Endodermal cell (in vitro differentiated cells): ENCODE measurements around the gene UQCR11. TPM values are rescaled to one million over a fixed set of nuclear protein-coding genes. Genes with fewer than 3 reads are reported as not detected.

Experiments
- DNase-seq: peaks from one replicate; pipeline ENCODE4 v3.0.0-alpha.2; 2017
- H3K27ac ChIP-seq: 2 replicates; pipeline ENCODE4 v1.5.1; 2013; ENCODE audit warnings: mild to moderate bottlenecking, low read depth, low read length, moderate library complexity
- H3K27me3 ChIP-seq: 2 replicates; pipeline ENCODE4 v1.6.1; 2013; ENCODE audit warnings: mild to moderate bottlenecking, low read length, moderate library complexity; ENCODE audit not compliant: insufficient read depth, control insufficient read depth, poor library complexity, severe bottlenecking
- H3K36me3 ChIP-seq: 2 replicates; pipeline ENCODE4 v1.7.0; 2013; ENCODE audit warnings: mild to moderate bottlenecking, low read length, moderate library complexity; ENCODE audit not compliant: control insufficient read depth, insufficient read depth
- H3K4me1 ChIP-seq: one replicate; pipeline ENCODE4 v1.7.0; 2013; ENCODE audit warnings: low read length; ENCODE audit not compliant: control insufficient read depth, insufficient read depth
- H3K4me3 ChIP-seq: 2 replicates; pipeline ENCODE4 v1.5.1; 2013; ENCODE audit warnings: mild to moderate bottlenecking, low read length, moderate library complexity
- H3K9ac ChIP-seq: 2 replicates; pipeline ENCODE4 v1.6.1; 2013; ENCODE audit warnings: mild to moderate bottlenecking, low read length, moderate library complexity; ENCODE audit not compliant: poor library complexity, severe bottlenecking; ENCODE audit errors: extremely low read depth
- H3K9me3 ChIP-seq: 2 replicates; pipeline ENCODE4 v1.6.1; 2013; ENCODE audit warnings: mild to moderate bottlenecking, low read length, moderate library complexity; ENCODE audit not compliant: control insufficient read depth
- H3K27ac Mint-ChIP-seq: 2 replicates; pipeline ENCODE4 v1.8.0; 2020; ENCODE audit warnings: mixed read lengths
- H3K27me3 Mint-ChIP-seq: 2 replicates; pipeline ENCODE4 v1.8.0; 2021; ENCODE audit warnings: mild to moderate bottlenecking, mixed read lengths; ENCODE audit not compliant: insufficient read depth
- H3K36me3 Mint-ChIP-seq: 2 replicates; pipeline ENCODE4 v1.8.0; 2020; ENCODE audit warnings: low read depth, mixed read lengths
- H3K4me1 Mint-ChIP-seq: 2 replicates; pipeline ENCODE4 v1.8.0; 2020; ENCODE audit warnings: mixed read lengths
- H3K4me3 Mint-ChIP-seq: 2 replicates; pipeline ENCODE4 v1.8.0; 2020; ENCODE audit warnings: mild to moderate bottlenecking, moderate library complexity, mixed read lengths
- H3K9me3 Mint-ChIP-seq: 2 replicates; pipeline ENCODE4 v1.8.0; 2020; ENCODE audit warnings: mild to moderate bottlenecking, mixed read lengths
- WGBS, 2 experiments: methylation state at CpG; one replicate each; pipeline versions ENCODE4 v1.1.5 to v1.1.7; 2013; ENCODE audit warnings: missing lambda C conversion rate in 2 of 2, mixed read lengths in 1 of 2; ENCODE audit not compliant: insufficient coverage in 1 of 2, insufficient read length in 1 of 2; 5-methylcytosine and 5-hydroxymethylcytosine counted together
- total RNA-seq, 2 donors: library from RNA; stranded (reverse); fragmentation: NEBNext Ultra II Directional in 1 of 2; extraction: Animal tissue kit (Norgen Biotek cat#: 25700) in 1 of 2; gene quantifications; 2 replicates in 1 of 2; 3 replicates in 1 of 2; pipeline ENCODE4 v1.2.1, GENCODE V29; 2021
- TF ChIP-seq, protein P1 (sequence below): fragments of 200-600 bp; sonication (generic); conservative IDR thresholded peaks from 2 replicates; pipeline ENCODE4 v1.5.0; 2021; ENCODE audit warnings: antibody characterized with exemption, mild to moderate bottlenecking

UQCR11 gene
- total RNA-seq, 2 donors from 2014 or later = 171 to 195 TPM

DNA sequence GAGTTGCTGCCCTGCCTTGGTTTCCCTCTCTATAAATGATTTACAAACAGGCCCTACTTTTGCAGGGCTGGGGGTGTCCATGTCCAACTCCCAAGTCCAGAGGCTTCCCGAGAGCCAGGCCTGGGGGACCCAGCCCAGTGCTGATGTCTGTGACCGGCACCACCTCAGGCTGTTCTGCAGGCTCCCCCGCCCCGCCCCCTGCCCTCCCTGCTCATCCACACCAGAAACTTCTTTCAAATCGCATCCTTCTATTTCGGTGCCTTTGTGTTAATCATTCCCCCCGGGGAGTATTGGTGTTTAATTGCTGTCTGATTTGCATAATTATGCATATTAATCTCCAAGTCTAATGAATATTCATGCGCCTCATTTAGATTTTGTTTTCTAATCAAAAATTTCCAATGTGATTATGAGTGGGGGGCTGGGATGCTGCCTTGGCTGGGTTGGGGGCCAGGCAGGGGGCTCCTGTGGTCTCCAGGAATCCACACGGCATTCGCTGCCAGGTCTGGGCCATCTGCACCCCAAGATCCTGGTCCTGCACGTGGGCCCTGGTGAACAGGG lies 28.1 kb upstream of the UQCR11 start:
- no peak overlapping the region for H3K9ac ChIP-seq
- TF ChIP-seq, protein P1, sequence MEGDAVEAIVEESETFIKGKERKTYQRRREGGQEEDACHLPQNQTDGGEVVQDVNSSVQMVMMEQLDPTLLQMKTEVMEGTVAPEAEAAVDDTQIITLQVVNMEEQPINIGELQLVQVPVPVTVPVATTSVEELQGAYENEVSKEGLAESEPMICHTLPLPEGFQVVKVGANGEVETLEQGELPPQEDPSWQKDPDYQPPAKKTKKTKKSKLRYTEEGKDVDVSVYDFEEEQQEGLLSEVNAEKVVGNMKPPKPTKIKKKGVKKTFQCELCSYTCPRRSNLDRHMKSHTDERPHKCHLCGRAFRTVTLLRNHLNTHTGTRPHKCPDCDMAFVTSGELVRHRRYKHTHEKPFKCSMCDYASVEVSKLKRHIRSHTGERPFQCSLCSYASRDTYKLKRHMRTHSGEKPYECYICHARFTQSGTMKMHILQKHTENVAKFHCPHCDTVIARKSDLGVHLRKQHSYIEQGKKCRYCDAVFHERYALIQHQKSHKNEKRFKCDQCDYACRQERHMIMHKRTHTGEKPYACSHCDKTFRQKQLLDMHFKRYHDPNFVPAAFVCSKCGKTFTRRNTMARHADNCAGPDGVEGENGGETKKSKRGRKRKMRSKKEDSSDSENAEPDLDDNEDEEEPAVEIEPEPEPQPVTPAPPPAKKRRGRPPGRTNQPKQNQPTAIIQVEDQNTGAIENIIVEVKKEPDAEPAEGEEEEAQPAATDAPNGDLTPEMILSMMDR = no peak
- H3K4me3 Mint-ChIP-seq = no peak overlapping the region
- DNase-seq = no peak
- H3K4me1 ChIP-seq = no peaks in the 10 kb centered on the region
- no peak overlapping the region for H3K4me3 ChIP-seq
- WGBS, 2 experiments = 95 to 97% methylated on average over 3 to 10 of the region's 11 CpGs
- H3K4me1 Mint-ChIP-seq = no peaks in the 10 kb centered on the region
- H3K36me3 ChIP-seq = peaks cover 74% of the 10 kb centered on the region
- no peak overlapping the region for H3K27ac ChIP-seq
- no peaks in the 10 kb centered on the region for H3K27me3 ChIP-seq
- no peak overlapping the region for H3K27ac Mint-ChIP-seq
- H3K9me3 Mint-ChIP-seq = peaks cover 4% of the 10 kb centered on the region
- H3K9me3 ChIP-seq = no peaks in the 10 kb centered on the region
- H3K27me3 Mint-ChIP-seq = no peaks in the 10 kb centered on the region
- H3K36me3 Mint-ChIP-seq = peaks cover 56% of the 10 kb centered on the region

DNA sequence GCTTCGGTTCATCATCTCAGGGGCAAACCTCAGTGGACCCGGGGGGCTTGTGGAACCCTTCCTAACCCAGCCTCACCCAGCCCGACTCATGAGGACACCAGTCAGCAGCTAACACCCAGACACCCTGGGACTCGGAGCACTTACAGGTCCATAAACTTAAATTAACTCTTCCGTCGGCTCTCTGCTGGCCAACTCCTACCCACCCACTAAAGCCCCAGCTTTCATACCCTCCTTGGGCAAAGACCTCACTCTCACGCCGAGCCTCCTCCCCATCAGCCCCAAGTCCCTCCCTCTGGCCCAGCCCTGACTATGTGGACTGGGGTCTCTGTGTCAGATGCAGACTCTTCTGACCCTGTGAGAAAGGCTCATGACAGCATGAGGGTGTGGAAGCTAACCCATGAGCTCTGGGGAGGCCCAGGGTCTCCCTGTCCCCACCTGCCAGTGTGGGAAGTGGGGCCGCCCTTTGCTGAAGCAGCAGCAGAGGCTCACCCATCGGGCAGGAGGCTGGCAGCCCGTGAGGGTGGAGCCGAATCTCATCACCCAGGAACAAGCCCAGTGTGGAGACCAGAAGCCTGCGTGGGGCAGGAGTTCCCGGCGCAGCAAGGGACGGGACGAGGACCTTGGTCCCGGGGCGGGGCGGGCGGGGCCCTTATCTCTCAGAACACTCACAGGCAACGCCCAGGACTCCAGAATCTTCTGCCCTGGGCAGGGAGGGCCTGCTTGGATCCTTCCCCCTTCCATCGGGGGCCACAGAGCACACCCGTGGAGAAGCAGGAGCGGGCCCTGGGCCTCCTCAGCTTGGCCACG lies 27.4 kb upstream of the UQCR11 start:
- H3K4me1 ChIP-seq = no peaks in the 10 kb centered on the region
- no peak overlapping the region for H3K4me3 ChIP-seq
- peaks cover 4% of the 10 kb centered on the region for H3K9me3 Mint-ChIP-seq
- no peaks in the 10 kb centered on the region for H3K4me1 Mint-ChIP-seq
- DNase-seq = no peak
- H3K27me3 Mint-ChIP-seq = no peaks in the 10 kb centered on the region
- peak overlapping the region; percentile 68 for H3K27ac Mint-ChIP-seq
- H3K9me3 ChIP-seq = no peaks in the 10 kb centered on the region
- no peak overlapping the region for H3K9ac ChIP-seq
- no peak overlapping the region for H3K27ac ChIP-seq
- H3K36me3 ChIP-seq = peaks cover 67% of the 10 kb centered on the region
- WGBS, 2 experiments = 96 to 99% methylated on average over 12 to 26 of the region's 26 CpGs
- H3K4me3 Mint-ChIP-seq = no peak overlapping the region
- TF ChIP-seq, protein P1 = no peak
- H3K36me3 Mint-ChIP-seq = peaks cover 49% of the 10 kb centered on the region
- no peaks in the 10 kb centered on the region for H3K27me3 ChIP-seq

DNA sequence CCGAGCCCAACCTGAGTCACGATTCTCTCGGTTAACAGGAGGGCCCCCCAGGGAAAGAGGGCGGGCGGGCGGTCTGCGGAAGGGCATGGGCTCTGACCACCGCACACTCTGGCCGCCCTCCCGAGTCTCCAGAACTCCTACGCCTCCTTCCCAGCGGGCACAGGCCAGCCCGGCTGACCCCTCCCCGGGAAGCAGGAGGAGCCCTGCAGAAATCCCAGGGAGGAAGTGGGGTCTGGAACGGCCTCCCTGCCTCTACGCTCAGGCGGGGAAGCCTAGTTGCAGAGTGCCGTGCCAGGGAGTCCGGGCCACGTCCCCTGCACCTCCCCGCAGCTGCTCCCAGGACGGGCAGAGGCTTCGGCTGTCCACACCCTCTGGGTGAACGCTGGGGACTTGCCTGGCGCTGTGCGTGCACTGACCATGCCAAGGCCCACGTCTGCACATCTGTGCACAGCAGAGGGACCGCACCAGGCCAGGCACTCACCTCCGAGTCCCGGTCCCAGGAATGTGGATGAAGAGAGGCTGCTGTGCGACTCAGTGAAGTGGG lies 26.4 kb upstream of the UQCR11 start:
- H3K4me1 ChIP-seq = no peaks in the 10 kb centered on the region
- Mint-ChIP-seq H3K9me3 (peaks cover 4% of the 10 kb centered on the region), H3K4me1 (no peaks in the 10 kb centered on the region), H3K27ac (no peak overlapping the region), H3K27me3 (no peaks in the 10 kb centered on the region), H3K36me3 (peaks cover 40% of the 10 kb centered on the region), H3K4me3 (no peak overlapping the region)
- WGBS, 2 experiments = 95 to 97% methylated on average over 9 to 31 of the region's 31 CpGs
- TF ChIP-seq, protein P1 = no peak
- no peaks in the 10 kb centered on the region for H3K9me3 ChIP-seq
- H3K9ac ChIP-seq = no peak overlapping the region
- DNase-seq = no peak
- H3K4me3 ChIP-seq = no peak overlapping the region
- peaks cover 62% of the 10 kb centered on the region for H3K36me3 ChIP-seq
- no peaks in the 10 kb centered on the region for H3K27me3 ChIP-seq
- no peak overlapping the region for H3K27ac ChIP-seq
